GM19043 (cell line): Measurements from ENCODE around the gene KSR1.
A peak's percentile ranks its signal among the peaks of the same experiment; 100 is the strongest.

Experiments
- ATAC-seq: cut with Tn5 transposase; IDR thresholded peaks from one replicate; pipeline ENCODE4 v1.9.1; 2021; ENCODE audit warnings: low read depth; ENCODE audit not compliant: unreplicated experiment

The KSR1 gene

GRCh38 chr17:27531469-27531961, 75.3 kb downstream of the KSR1 start:
- no peak for ATAC-seq

GRCh38 chr17:27532269-27533263, 76.3 kb downstream of the KSR1 start:
- no peak for ATAC-seq

- no peak for ATAC-seq
These were observed 77.9 kb downstream of the KSR1 start for GRCh38 chr17:27533874-27534815.

- ATAC-seq: no peak
These were observed 79.1 kb downstream of the KSR1 start for GRCh38 chr17:27535178-27535928.

DNA sequence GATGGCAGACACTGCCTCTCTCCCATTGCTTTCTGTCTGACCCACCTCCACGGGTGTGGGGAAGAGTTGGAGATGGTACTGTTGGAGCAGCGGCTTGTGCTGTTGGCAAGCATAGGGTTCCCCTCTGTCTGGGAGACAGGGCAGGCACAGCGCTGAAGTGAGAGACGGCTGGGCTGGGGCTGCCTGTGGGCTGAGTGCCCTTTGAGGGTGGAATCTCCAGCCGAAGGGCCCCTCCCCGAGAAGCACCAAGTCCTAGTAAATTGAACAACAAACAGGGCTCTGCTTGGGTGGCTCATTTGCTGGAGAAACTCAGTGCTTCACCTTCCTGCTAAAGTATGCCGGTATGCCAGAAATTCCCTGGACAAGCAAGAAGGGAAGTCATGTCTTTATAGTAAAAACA, 79.7 kb downstream of the KSR1 start:
- ATAC-seq: no peak

GRCh38 chr17:27536781-27537180, 80.5 kb downstream of the KSR1 start:
- no peak for ATAC-seq

- ATAC-seq: no peak
These were observed 82.1 kb downstream of the KSR1 start for GRCh38 chr17:27538156-27538955.

GRCh38 chr17:27539152-27539551, 82.9 kb downstream of the KSR1 start:
- ATAC-seq: no peak

DNA sequence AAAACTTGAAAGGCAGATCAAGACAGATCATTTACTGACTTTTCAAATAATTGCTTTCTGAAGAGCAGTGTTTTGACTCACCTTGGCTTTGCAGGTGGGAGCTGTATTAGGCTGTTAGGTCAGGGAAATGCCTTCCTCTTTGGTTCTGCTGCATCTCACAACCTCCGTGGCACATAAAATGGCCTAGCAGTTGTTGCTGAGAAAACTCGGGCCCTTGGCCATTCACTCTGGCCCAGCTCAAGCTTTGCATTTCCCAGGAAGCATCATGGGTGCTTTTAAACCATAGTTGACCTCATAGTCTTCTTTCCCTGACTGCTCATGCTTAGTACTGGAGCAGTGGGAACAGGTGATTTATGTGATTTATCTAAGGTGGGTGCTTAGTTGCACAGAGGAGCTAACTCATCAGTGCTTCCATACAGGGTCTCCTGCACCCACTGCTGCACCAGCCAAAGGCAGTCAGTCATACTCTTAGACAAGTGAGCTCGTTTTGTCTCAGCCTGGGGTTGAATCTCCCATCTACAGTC, 83.6 kb downstream of the KSR1 start:
- ATAC-seq: no peak

- no peak for ATAC-seq
These were observed 84.3 kb downstream of the KSR1 start for GRCh38 chr17:27540318-27541101.

DNA sequence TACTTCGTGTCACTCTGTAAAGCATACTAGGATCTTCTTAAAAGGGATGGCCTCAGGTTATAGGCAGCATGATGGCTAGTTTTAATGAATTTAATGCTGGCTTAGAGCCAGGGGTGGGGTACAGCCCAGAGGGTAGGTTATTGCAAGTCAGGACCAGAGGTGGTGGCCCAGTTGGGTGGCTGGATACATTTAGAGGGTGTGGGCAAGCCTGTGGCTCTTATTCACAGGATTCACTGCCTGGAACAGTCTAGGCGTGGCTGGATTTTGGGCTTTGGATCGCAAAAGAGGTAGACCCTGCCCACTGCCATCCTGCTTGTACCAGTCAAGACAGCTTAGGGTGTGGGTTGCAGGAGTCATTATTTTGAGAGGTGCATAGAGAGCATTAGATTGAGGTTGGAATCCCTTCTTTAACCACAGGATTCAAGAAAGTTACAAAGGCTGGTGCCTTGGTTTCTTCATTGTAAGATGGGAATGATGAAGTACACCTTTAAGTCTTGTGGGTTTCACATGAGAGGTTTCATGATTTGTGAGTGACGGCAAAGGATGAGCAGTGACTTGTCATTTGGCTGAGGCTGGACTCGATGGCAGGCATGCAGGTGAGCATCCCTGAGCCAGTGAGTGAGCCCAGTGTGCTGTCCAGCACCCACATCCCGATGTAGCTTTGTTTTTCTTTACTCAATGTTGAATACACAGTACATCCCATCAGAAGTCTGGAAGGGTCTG, 85.2 kb downstream of the KSR1 start:
- ATAC-seq: no peak

- ATAC-seq: no peak
These were observed 86.7 kb downstream of the KSR1 start for GRCh38 chr17:27542841-27543463.

DNA sequence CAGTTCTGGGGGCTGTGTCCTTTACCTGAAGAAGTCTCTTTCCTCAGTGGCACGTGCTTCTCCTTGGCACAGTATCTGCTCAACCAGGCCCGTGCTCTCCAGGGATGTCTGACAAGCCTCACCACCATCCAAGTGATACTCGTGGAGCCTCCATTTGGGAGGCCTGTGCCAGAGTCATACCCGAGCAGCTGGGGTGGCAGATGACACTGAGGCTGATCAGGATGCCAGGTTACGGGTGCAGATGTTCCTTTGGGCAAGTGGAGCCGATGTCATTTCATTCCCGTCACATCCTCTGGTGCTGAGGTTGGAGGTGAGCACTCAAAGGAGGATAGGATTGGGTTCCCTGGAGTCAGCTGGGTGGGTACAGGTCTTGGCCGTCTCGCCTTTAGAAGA, 87.2 kb downstream of the KSR1 start:
- no peak for ATAC-seq

DNA sequence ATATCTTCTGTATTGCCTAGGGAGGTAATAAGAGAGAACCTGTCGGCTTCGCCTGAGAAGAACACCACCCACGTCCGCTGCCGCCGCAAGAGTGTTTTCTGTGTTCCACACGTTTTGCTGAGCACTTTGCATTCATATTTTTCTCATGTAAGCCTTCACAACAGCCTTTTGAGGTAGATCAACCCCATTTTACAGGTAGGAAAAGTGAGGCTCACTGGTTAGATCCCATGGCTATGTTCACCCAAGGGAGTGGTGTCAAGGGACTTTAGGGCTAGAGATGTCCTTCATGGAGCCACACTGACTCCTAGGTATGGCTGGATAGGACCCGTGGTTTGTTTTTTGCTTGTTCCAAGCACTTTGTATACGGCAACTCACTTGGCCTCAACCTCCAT, 87.7 kb downstream of the KSR1 start:
- ATAC-seq: no peak

DNA sequence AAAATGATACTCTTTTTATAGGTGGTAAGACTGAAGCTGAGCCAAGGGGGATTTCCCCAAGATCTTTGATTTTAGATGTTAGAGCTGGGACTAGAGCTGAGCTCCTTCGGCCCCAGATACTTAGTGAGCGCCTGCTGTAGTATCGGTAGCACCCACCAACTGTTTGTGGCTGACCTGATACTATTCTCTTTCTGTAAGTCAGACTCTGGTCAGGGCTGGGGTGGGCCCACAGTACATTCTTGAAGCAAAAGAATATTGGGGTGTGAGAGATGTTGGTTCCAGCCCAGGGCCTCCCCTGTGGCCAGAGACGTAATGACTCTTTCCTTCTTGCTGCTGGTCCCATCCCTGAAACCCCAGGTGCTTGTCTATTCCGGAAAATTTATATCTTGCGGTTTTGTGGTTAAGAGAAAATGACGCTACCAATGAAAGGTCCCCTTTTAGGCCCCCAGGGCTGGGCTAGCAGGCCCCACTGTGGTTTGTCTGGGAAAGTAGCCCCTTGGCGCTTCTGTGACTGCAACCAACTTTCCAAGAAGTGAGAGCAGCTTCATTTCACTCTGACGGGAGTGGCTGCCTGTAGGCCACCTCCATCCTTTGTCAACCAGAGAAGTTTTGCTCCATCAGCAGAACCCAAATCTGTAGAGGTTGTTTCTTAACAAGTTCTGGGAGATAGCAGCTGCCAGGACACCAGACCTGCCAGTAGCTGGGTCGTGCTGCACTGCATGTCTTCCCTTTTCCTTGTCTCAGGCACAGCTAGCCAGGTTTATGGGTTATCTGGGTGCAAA, 88.3 kb downstream of the KSR1 start:
- peak; percentile 80 for ATAC-seq

DNA sequence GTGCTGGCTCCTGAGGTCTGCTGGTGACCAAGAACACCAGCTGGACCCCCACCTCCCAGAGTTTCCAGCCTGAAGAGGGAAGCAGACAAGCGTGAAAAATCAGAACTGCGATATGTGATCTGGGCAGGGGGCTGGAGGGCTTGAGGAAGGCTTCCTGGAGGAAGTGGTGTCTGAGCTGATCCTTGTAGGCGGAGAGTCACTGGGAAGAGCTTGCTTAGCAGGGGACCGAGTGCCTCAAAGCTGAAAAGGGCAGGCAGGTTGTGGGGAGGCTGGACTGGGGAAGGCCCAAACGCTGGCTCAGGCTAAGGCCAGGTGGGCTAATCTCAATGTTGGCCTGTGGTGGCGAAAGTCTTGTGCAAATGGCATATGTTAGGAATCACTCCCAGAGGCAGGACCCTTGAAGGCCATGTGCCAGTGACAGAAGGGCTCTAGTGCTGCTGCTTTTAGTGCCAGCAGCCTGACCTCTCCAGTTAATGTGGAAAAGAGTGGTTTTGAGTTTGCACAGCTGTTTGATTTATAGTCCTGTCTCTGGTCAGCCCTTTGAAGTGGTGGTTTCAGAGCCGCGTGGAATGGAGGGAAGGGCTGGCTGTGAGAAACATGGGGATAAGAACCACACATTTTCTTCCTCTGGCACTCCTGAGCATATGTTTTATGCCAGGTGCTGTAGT, 89.4 kb downstream of the KSR1 start:
- no peak for ATAC-seq
